H1 (cell line): Measurements from ENCODE around the gene DNAI2. TPM values are rescaled to one million over a fixed set of nuclear protein-coding genes. Genes with fewer than 3 reads are reported as not detected.

Experiments used
- CTCF ChIA-PET: fragments of 300-600 bp; sonication (Branson Sonifier 250); formaldehyde crosslinking; loops from one replicate; lab custom pipeline; 2021; ENCODE audit not compliant: partially characterized antibody; lab: Charles Lee
- POLR2A ChIA-PET: fragments of 300-600 bp; sonication (Branson Sonifier 250); formaldehyde crosslinking; loops from one replicate; lab custom pipeline; 2021; ENCODE audit warnings: inconsistent platforms; ENCODE audit not compliant: partially characterized antibody; lab: Charles Lee
- DNase-seq, 2 experiments: peaks; one replicate each; pipeline versions ENCODE4 v3.0.0 to v3.0.0-alpha.2; 2010 to 2022; ENCODE audit warnings: low spot score in 2 of 2, low read depth in 1 of 2, mixed read lengths in 1 of 2
- FAIRE-seq: peaks from 2 replicates; lab custom pipeline; 2011; peaks lifted over from hg19 to GRCh38; lab: Jason Lieb, UNC
- H2AFZ ChIP-seq: 2 replicates; pipeline ENCODE4 v1.8.1; 2012; ENCODE audit warnings: low read length, inconsistent platforms
- H2AK5ac ChIP-seq: 2 replicates; pipeline ENCODE4 v1.6.1; 2013; ENCODE audit warnings: low read depth, low read length
- H2BK120ac ChIP-seq: replicated peaks from 2 replicates; pipeline ENCODE3; 2013; ENCODE audit warnings: low read depth, low read length, inconsistent platforms
- H2BK12ac ChIP-seq: 2 replicates; pipeline ENCODE4 v1.6.1; 2013; ENCODE audit warnings: low read depth, low read length
- H2BK15ac ChIP-seq: 2 replicates; pipeline ENCODE4 v1.6.1; 2013; ENCODE audit warnings: low read length
- H2BK20ac ChIP-seq: 2 replicates; pipeline ENCODE4 v1.6.1; 2013; ENCODE audit warnings: low read length
- H2BK5ac ChIP-seq: 2 replicates; pipeline ENCODE4 v1.6.1; 2013; ENCODE audit warnings: low read depth, low read length
- H3K14ac ChIP-seq: 2 replicates; pipeline ENCODE4 v1.6.1; 2013; ENCODE audit warnings: inconsistent platforms; ENCODE audit not compliant: insufficient read length
- H3K18ac ChIP-seq: 2 replicates; pipeline ENCODE4 v1.6.1; 2013; ENCODE audit warnings: low read length; ENCODE audit errors: extremely low read depth
- H3K23ac ChIP-seq: 2 replicates; pipeline ENCODE4 v1.6.1; 2013; ENCODE audit warnings: inconsistent platforms; ENCODE audit not compliant: insufficient read length
- H3K23me2 ChIP-seq: 2 replicates; pipeline ENCODE4 v1.6.1; 2013; ENCODE audit warnings: low read depth, low read length
- H3K27ac ChIP-seq: 2 replicates; pipeline ENCODE4 v1.6.1; 2011; ENCODE audit warnings: low read depth, low read length, inconsistent platforms
- H3K27me3 ChIP-seq, 4 experiments: replicated peaks in 1 of 4; 1 replicate in 1 of 4; 2 replicates in 3 of 4; pipeline versions ENCODE4 v1.6.1 to v1.8.1; 2011 to 2013; ENCODE audit warnings: low read length in 3 of 4, mild to moderate bottlenecking in 3 of 4, inconsistent platforms in 2 of 4, mixed read lengths in 2 of 4, moderate library complexity in 1 of 4; ENCODE audit not compliant: control insufficient read depth in 3 of 4, insufficient read depth in 3 of 4; ENCODE audit errors: extremely low read depth in 1 of 4
- H3K36me3 ChIP-seq, 4 experiments: 2 replicates each; pipeline versions ENCODE4 v1.6.1 to v1.8.1; 2011 to 2013; ENCODE audit warnings: mild to moderate bottlenecking in 4 of 4, low read length in 3 of 4, moderate library complexity in 2 of 4, control low read depth in 1 of 4, inconsistent platforms in 1 of 4; ENCODE audit not compliant: insufficient read depth in 4 of 4, control insufficient read depth in 2 of 4
- H3K4ac ChIP-seq: replicated peaks from 2 replicates; pipeline ENCODE3; 2013; ENCODE audit warnings: low read length, low read depth, mixed read lengths, inconsistent platforms; ENCODE audit not compliant: insufficient read length
- H3K4me1 ChIP-seq, 4 experiments: replicated peaks in 1 of 4; 1 replicate in 1 of 4; 2 replicates in 3 of 4; pipeline versions ENCODE4 v1.6.1 to v1.8.1; 2011 to 2013; ENCODE audit warnings: low read length in 3 of 4, inconsistent platforms in 2 of 4, mixed read lengths in 1 of 4; ENCODE audit not compliant: insufficient read depth in 4 of 4, control insufficient read depth in 3 of 4
- H3K4me2 ChIP-seq, 2 experiments: 2 replicates each; pipeline versions ENCODE4 v1.6.1 to v1.8.1; 2011 to 2013; ENCODE audit warnings: low read depth in 2 of 2, low read length in 2 of 2, control low read depth in 1 of 2, inconsistent platforms in 1 of 2, mild to moderate bottlenecking in 1 of 2; ENCODE audit not compliant: insufficient read depth in 1 of 2
- H3K4me3 ChIP-seq, 4 experiments: fragments of 200-600, 300-600 bp in 1 of 4; sonication (generic), shearing (Covaris generic), sonication (Bioruptor Twin) in 1 of 4; 2 replicates each; pipeline versions ENCODE4 v1.5.1 to v1.8.1; 2011 to 2016; ENCODE audit warnings: low read length in 4 of 4, low read depth in 3 of 4, control low read depth in 2 of 4, inconsistent platforms in 2 of 4, mild to moderate bottlenecking in 2 of 4, mixed read lengths in 1 of 4, moderate library complexity in 1 of 4; ENCODE audit not compliant: insufficient read depth in 2 of 4; ENCODE audit errors: extremely low read depth in 1 of 4
- H3K56ac ChIP-seq: replicated peaks from 2 replicates; pipeline ENCODE3; 2013; ENCODE audit warnings: low read depth, mild to moderate bottlenecking, mixed read lengths, low read length, inconsistent platforms; ENCODE audit not compliant: insufficient read length
- H3K79me1 ChIP-seq: 2 replicates; pipeline ENCODE4 v1.6.1; 2013; ENCODE audit warnings: low read depth, low read length, control low read depth
- H3K79me2 ChIP-seq, 2 experiments: 2 replicates each; pipeline versions ENCODE4 v1.6.1 to v1.8.1; 2012 to 2013; ENCODE audit warnings: low read length in 2 of 2, mild to moderate bottlenecking in 2 of 2, inconsistent platforms in 1 of 2; ENCODE audit not compliant: insufficient read depth in 2 of 2, control insufficient read depth in 1 of 2
- H3K9ac ChIP-seq, 4 experiments: replicated peaks in 1 of 4; 1 replicate in 1 of 4; 2 replicates in 3 of 4; pipeline versions ENCODE4 v1.6.1 to v1.8.1; 2011 to 2013; ENCODE audit warnings: low read depth in 3 of 4, low read length in 3 of 4, control low read depth in 2 of 4, mild to moderate bottlenecking in 2 of 4, moderate library complexity in 2 of 4, inconsistent platforms in 1 of 4; ENCODE audit errors: extremely low read depth in 1 of 4
- H3K9me3 ChIP-seq, 2 experiments: 2 replicates each; pipeline versions ENCODE4 v1.6.1 to v1.8.1; 2012 to 2013; ENCODE audit warnings: mild to moderate bottlenecking in 2 of 2, moderate library complexity in 2 of 2, control low read depth in 1 of 2, inconsistent platforms in 1 of 2, low read depth in 1 of 2, low read length in 1 of 2, mixed read lengths in 1 of 2; ENCODE audit not compliant: insufficient read depth in 2 of 2
- H4K20me1 ChIP-seq, 2 experiments: replicated peaks in 1 of 2; 2 replicates each; pipeline versions ENCODE3 to v1.8.1; 2011 to 2013; ENCODE audit warnings: inconsistent platforms in 2 of 2, low read length in 2 of 2, mild to moderate bottlenecking in 1 of 2; ENCODE audit not compliant: insufficient read depth in 2 of 2, control insufficient read depth in 1 of 2
- H4K5ac ChIP-seq: 2 replicates; pipeline ENCODE4 v1.6.1; 2013; ENCODE audit warnings: low read length, low read depth, mixed read lengths, inconsistent platforms; ENCODE audit not compliant: insufficient read length
- H4K8ac ChIP-seq: 2 replicates; pipeline ENCODE4 v1.8.0; 2013; ENCODE audit warnings: mild to moderate bottlenecking, moderate library complexity, low read length, inconsistent platforms; ENCODE audit not compliant: insufficient read depth; ENCODE audit errors: extremely low read depth
- H4K91ac ChIP-seq: replicated peaks from 2 replicates; pipeline ENCODE3; 2013; ENCODE audit warnings: low read length, mixed read lengths, inconsistent platforms; ENCODE audit not compliant: insufficient read length
- BACH1 ChIP-seq: IDR thresholded peaks from 2 replicates; pipeline ENCODE4 v1.6.1; 2012; ENCODE audit warnings: low read length, improper control_type of control experiment
- BCL11A ChIP-seq, 2 experiments: IDR thresholded peaks; one replicate each; pipeline ENCODE4 v1.6.1; 2011; ENCODE audit warnings: low read depth in 2 of 2, low read length in 2 of 2, mild to moderate bottlenecking in 2 of 2
- BRCA1 ChIP-seq: IDR thresholded peaks from 2 replicates; pipeline ENCODE4 v1.6.1; 2012; ENCODE audit warnings: low read depth, low read length, improper control_type of control experiment
- JUND ChIP-seq: IDR thresholded peaks from 2 replicates; pipeline ENCODE4 v1.6.1; 2011; ENCODE audit warnings: mild to moderate bottlenecking, improper control_type of control experiment, low read length
- KDM4A ChIP-seq: IDR thresholded peaks from one replicate; pipeline ENCODE4 v1.7.1; 2012; ENCODE audit warnings: low read depth, mild to moderate bottlenecking, moderate library complexity, low read length, inconsistent platforms; ENCODE audit not compliant: severe bottlenecking
- MAFK ChIP-seq: IDR thresholded peaks from 2 replicates; pipeline ENCODE4 v1.6.1; 2012; ENCODE audit warnings: low read depth, mild to moderate bottlenecking, improper control_type of control experiment, low read length
- RAD21 ChIP-seq, 2 experiments: IDR thresholded peaks in 1 of 2; conservative IDR thresholded peaks in 1 of 2; 2 replicates each; pipeline ENCODE4 v1.6.1; 2011; ENCODE audit warnings: low read depth in 2 of 2, low read length in 2 of 2, improper control_type of control experiment in 1 of 2, inconsistent platforms in 1 of 2, mild to moderate bottlenecking in 1 of 2, moderate library complexity in 1 of 2
- SIN3A ChIP-seq, 2 experiments: IDR thresholded peaks in 1 of 2; conservative IDR thresholded peaks in 1 of 2; 2 replicates each; pipeline ENCODE4 v1.6.1; 2011 to 2012; ENCODE audit warnings: low read length in 2 of 2, improper control_type of control experiment in 1 of 2, low read depth in 1 of 2, mild to moderate bottlenecking in 1 of 2
- TCF12 ChIP-seq: IDR thresholded peaks from 2 replicates; pipeline ENCODE4 v1.6.1; 2011; ENCODE audit warnings: low read depth, mild to moderate bottlenecking, low read length
- whole genome bisulfite sequencing, 2 experiments: shearing (Covaris generic) in 1 of 2; methylation state at CpG; one replicate each; pipeline versions ENCODE4 v1.1.6 to v1.1.7; 2013 to 2015; ENCODE audit warnings: low lambda C conversion rate in 2 of 2, mixed read lengths in 2 of 2, inconsistent platforms in 1 of 2, low coverage in 1 of 2, missing lambda C conversion rate in 1 of 2; ENCODE audit not compliant: insufficient replicate concordance in 2 of 2, insufficient coverage in 1 of 2, insufficient read length in 1 of 2; ENCODE audit errors: extremely low coverage in 1 of 2, missing lambda C conversion rate in 1 of 2; 5-methylcytosine and 5-hydroxymethylcytosine counted together
- polyA plus RNA-seq, 7 experiments: library from polyadenylated mRNA; depleted of rRNA in 3 of 7; stranded (reverse) in 5 of 7; unstranded in 2 of 7; fragments of >200 nt in 5 of 7; fragments of 200-250 nt in 2 of 7; gene quantifications; 1 replicate in 5 of 7; 2 replicates in 1 of 7; 4 replicates in 1 of 7; pipeline versions ENCODE4 v1.2.1 to v1.2.3, GENCODE V29; 2011 to 2013; ENCODE audit warnings: missing spikeins in 2 of 7, mixed read lengths in 2 of 7
- total RNA-seq: library from RNA; stranded (reverse); fragmentation: NEBNext Ultra II Directional; extraction: Animal tissue kit (Norgen Biotek cat#: 25700); gene quantifications from 2 replicates; pipeline ENCODE4 v1.2.1, GENCODE V29; 2021

Gene DNAI2
- total and polyA plus RNA-seq, 2 of the 8 experiments (the other 6 are each of a cell fraction or from before 2014, with no cell fraction given): 0.08 to 0.15 TPM

DNA sequence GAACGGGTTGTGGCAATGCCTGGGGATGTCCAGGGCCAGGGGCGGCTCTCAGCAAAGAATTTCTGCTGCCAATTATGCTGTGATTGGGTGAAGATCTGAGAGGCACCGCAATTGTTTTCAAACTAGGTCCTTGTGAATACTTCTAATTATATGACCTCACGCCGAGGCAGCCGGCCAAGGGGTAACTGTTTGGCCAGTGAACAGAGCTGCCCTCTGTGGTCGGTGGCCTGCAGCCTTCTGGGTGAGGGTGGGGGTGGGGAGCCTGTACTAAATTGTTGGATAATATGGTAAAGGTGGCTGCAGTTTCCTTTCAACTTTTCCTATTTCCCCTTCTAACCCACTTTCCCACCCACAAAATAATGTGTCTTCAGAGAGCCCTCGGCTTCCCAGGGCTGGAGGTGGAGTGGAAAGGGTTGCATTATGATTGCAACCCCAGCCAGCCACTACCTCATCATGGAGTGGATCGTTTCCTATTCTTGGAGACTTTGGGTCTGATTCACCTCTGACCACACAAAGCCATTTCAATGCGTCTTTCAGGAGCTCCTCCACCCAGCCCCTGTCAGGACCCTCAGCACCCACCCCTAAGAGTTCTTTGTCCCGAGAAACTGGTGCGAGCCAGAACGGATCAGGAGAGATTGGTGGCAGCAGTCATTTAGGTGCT is 2.0 kb upstream of the DNAI2 start:
- H2BK15ac ChIP-seq: no peak overlapping the region
- H3K36me3 ChIP-seq: no peaks in the 10 kb centered on the region
- H3K23me2 ChIP-seq: peaks cover 3% of the 10 kb centered on the region; the same call in 1 of the 2 replicates
- H4K91ac ChIP-seq: no peak overlapping the region
- H2AFZ ChIP-seq: no peak overlapping the region
- no peak overlapping the region for H2BK120ac ChIP-seq
- no peak for DNase-seq
- 0 out of 2 replicates have a peak overlapping the region, but pooled peaks have one; percentile 72 for H2BK20ac ChIP-seq
- TF ChIP-seq JUND (no peak), BACH1 (no peak), MAFK (no peak), SIN3A (conservative IDR thresholded peaks at IDR 0.05 in 1 of 2, IDR thresholded peaks at IDR 0.05 in 1 of 2; ENCODE audit: low read depth in 1 of 2, low read length in 2 of 2) (no peak), TCF12 (no peak), BCL11A (IDR thresholded peaks at IDR 0.05; ENCODE audit: low read depth in 2 of 2, low read length in 2 of 2) (no peak), BRCA1 (no peak), RAD21 (IDR thresholded peaks at IDR 0.05 in 1 of 2, conservative IDR thresholded peaks at IDR 0.05 in 1 of 2; ENCODE audit: low read depth in 2 of 2, low read length in 2 of 2) (no peak), KDM4A (no peak)
- no peak overlapping the region for H2BK12ac ChIP-seq
- no peaks in the 10 kb centered on the region for H4K20me1 ChIP-seq
- no peak overlapping the region for H3K18ac ChIP-seq
- H2AK5ac ChIP-seq: 0 out of 2 replicates have a peak overlapping the region, but pooled peaks have one; percentile 24
- H3K23ac ChIP-seq: no peak overlapping the region
- H4K5ac ChIP-seq: no peak overlapping the region
- no peak overlapping the region for H3K14ac ChIP-seq
- H3K9me3 ChIP-seq: no peaks in the 10 kb centered on the region
- no peaks in the 10 kb centered on the region for H3K79me1 ChIP-seq
- POLR2A ChIA-PET: interaction anchor here (1.2 to 1.7 kb wide), 2 partner anchors 20 to 68 kb away, joined by 4 to 6 read pairs; partner anchors contain the start of gene RPL38
- CTCF ChIA-PET: interaction anchor here (0.6 to 2.0 kb wide), 5 partner anchors 13 to 90 kb away, joined by 3 to 9 read pairs (median 3); partner anchors contain the start of gene BTBD17
- H3K27ac ChIP-seq: no peak overlapping the region
- H3K4me2 ChIP-seq: no peak overlapping the region; a peak in 1 of 4 replicates
- peaks cover 0 to 17% (median 15%) of the 10 kb centered on the region in 4 experiments; a peak in 6 of 7 replicates for H3K27me3 ChIP-seq
- WGBS, 2 experiments: 86% methylated on average over 13 of the region's 13 CpGs; no CpG with 5 or more reads in 1 of the 2 experiments
- H3K9ac ChIP-seq: no peak overlapping the region
- FAIRE-seq: no peak
- no peak overlapping the region for H2BK5ac ChIP-seq
- H3K4me3 ChIP-seq: no peak overlapping the region
- H3K56ac ChIP-seq: no peak overlapping the region
- H3K79me2 ChIP-seq: no peaks in the 10 kb centered on the region
- no peak overlapping the region; the same call in 1 of the 2 replicates for H4K8ac ChIP-seq
- no peak overlapping the region for H3K4ac ChIP-seq
- H3K4me1 ChIP-seq: peaks cover 0 to 5% (median 3%) of the 10 kb centered on the region in 4 experiments; a peak in 6 of 7 replicates
